CD4-positive, alpha-beta T cell treated with Interleukin-6 for 4 hours (primary cell): ENCODE results near the gene ATP10A.

Source experiments
- DNase-seq: peaks from one replicate; pipeline ENCODE4 v3.0.0-alpha.2; 2020; ENCODE audit warnings: mixed read lengths

ATP10A gene

GRCh38 chr15:25736461-25736860 is 126.7 kb downstream of the ATP10A start:
- DNase-seq: no peak

DNA sequence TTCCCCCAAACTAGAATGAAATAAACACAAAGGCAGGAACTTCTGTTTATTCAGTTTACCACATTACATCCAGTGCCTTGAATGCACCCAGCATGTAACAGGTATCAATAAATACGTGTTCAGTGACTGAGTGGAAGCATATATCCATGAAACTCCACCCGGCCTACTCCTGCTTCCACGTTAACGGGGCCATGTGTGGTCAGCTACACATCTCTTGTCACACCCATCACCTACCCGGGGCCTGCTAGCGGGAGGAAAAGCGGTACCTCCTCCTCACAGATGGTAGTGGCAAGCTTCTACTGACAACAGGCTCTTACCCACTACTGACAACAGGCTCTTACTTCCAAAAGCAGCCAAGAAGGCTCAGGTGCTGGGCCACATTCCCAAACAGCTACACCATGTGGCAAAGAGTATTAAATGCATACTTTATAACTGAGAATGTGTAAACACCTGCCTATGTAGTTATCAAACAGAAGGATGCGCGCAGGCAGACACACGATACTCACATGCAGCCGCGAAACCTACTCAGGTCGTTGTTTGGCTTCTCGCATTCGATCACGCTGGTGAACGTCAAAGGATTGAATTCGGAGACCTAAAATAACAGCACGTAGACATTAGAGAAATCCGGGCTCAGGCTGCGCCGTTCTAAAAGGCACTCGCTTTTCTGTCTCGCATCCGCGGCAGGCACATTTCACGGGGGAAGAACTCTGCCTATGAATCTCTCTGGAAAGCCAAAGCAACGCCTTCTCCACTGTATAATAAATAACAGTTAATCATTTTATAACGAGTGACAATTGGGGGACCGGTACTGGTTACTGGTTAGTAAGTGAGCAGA is 127.4 kb downstream of the ATP10A start:
- DNase-seq: no peak

- DNase-seq: no peak
Measured at GRCh38 chr15:25734680-25735355, 128.3 kb downstream of the ATP10A start.

DNA sequence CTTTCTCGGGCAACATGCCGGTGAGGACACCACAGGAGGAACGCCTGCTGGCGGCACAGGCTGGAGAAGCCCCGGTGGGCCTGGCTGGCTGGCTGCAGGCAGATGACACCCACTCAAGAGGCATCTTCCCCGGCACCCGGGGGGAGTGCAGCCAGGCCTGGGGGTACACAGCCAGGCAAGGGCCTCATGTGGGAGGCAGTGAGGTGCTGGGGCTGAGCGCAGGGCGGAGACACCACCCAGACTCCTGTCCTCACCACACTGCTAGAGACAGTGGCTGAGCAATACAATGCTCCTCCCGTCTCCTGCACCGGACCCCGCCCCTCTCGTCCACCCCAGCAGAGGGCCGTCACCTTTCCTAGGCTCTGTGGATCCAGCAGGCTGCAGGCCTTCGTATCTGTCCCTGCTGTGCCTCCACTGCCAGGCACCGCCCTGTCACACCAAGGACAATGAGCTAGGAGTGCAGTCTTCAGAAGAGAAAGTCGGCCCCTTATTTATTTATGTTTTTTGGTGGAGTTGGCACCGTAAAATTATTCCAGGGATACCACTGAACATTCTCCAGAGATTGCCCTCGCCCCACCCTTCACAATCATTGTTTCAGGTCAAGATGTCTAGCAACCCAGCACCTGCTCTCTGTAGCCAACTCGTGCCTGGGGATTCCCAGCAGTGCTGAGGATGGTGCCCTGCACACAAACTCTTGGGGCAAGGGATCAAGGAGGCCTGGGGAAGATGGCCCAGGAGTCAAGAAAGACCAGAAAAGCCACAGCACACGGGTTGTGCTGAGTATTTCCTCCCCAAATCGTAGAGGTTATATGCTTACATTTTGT is 129.1 kb downstream of the ATP10A start:
- no peak for DNase-seq

DNA sequence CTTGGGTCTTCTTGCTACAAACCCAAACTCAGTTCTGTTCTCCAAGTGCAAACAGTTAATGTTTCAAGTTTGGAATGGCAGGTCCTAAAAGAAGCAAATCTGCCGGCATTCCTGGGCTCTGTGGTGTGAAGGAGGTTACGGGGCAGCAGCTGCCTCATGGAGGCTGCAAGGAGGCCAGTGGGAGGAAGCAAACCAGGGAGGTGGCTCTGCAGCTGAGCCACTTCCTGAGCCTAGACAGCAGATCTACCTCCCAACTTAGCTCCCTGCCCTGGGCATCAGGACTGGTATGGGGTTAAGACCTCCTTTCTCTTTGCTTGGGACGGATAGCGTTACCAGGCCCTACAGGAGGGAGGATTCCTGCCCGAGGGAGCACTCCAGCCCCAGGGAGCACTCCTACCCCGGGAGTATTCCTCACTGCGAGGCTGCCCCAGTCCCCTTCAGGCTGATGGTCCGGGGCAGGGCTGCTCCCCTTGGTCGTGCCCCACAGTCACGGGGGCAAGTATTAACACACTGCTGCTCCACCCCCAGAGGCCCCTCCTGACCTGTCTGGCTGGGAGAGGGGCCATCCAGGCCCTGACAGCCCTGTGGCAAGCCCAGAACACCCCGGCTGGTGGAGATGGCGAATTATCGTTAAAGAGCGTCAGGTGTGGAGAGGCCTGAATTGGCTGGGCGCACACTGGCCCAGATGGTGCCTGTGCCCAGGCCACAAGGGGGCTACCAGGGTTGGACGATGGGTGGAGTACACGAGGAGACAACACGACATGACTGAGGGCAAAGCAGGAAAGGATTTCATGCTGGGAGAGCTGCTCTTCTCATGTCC is 129.9 kb downstream of the ATP10A start:
- DNase-seq: no peak

GRCh38 chr15:25732191-25732590 is 130.9 kb downstream of the ATP10A start:
- DNase-seq: no peak

DNA sequence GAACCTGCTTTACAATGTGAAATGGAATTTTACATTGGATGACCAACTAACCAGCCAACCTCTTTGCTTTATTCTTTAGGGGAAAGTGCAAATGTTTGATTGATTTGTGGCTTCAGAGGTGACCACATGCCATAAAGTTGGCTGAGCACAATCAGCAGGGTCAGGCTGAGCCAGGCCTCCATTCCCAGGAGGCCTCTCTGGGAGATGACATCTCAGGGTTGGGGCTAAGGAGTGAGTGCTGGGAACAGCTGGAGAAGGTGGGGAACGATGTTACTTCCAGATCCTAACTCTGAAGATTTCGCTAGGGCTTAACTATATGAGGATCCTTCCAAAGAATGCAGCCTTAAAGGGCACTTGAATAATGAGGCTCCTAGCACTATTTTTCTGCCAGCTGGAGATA is 131.7 kb downstream of the ATP10A start:
- no peak for DNase-seq

- no peak for DNase-seq
Measured at GRCh38 chr15:25730918-25731317, 132.2 kb downstream of the ATP10A start.

DNA sequence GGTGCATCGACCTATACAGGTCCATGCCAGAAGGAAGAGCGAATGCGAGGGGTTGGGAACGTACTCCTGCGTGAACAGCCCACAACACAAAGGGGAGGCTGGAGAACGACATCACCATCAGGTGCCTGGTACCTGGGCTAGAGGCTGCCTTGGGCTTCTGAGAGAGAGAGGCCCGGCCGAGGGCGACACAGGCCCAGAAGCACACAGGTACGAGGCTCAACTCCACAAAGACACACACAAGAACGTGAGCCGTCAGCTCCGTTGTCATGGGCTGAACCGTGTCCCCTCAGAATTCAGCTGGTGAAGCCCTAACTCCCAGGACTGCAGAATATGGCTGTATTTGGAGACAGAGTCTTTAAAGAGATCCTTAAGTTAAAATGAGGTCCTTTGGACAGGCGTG is 134.3 kb downstream of the ATP10A start:
- no peak for DNase-seq

DNA sequence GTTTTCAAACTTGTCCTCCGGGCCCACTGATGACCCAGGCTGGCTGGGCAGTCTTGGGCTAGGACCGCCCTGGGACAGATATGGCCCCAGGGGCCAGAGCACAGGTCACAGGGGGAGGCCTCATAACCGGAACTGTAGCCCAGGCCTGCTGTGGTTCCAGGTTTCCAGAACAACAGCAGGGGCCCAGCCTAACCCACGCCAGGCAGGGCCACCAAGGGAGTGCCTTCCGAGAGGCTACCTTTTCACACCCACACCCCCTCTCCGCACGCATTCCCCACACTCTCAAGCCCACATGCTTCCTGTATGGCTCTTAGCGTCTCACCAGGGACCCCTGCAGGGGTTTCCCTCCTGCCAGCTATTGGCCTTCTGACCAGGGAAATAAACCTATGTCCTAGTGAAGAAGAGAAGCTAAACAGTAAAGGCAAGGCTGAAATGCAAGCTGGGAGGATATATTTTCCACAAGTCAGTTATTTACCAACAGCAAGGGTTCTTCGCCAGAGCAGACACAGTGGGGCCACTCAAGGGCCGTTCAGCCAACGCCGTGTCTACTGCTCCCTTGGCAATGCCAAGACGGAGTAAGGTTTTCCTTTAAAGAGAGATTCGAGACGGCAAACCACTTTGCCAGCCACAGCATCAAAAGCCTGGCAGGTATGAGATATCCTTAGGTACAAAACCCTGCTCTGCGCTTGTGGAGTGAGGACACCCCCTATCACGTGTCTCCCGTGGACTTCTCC is 135.1 kb downstream of the ATP10A start:
- DNase-seq: no peak

GRCh38 chr15:25727116-25727515 is 136.0 kb downstream of the ATP10A start:
- no peak for DNase-seq

DNA sequence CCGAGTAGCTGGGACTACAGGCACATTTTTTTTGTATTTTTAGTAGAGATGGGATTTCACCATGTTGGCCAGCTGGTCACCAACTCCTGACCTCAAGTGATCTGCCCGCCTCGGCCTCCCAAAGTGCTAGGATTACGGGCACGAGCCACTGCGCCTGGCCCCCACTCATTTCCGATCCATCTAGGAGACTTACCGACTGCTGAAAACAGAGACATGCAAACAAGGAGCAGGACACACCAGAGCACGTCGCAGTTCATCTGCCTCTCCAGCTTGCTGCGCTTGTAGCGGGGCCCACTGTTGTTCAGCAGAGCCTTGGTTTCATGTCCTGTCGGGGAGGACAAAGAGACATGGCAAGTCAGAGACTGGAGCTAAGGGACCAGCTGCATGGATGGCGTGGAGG is 137.4 kb downstream of the ATP10A start:
- DNase-seq: no peak

DNA sequence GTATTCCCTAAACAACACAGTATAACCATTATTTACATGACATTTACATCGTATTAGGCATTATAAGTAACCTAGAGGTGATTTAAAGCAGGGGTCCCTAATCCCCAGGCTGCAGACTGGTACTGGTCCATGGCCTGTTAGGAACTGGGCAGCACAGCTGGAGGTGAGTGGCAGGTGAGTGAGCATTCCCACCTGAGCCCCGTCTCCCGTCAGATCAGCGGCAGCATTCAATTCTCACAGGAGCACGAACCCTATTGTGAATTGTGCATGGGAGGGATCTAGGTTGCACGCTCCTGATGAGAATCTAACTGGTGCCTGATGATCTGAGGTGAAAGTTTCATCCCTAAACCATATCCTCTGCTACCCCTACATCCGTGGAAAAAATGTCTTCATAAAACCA is 138.2 kb downstream of the ATP10A start:
- DNase-seq: no peak

- no peak for DNase-seq
Measured at GRCh38 chr15:25721605-25721955, 141.5 kb downstream of the ATP10A start.

- DNase-seq: no peak
Measured at GRCh38 chr15:25719101-25719985, 143.8 kb downstream of the ATP10A start.

- no peak for DNase-seq
Measured at GRCh38 chr15:25718597-25718996, 144.5 kb downstream of the ATP10A start.

DNA sequence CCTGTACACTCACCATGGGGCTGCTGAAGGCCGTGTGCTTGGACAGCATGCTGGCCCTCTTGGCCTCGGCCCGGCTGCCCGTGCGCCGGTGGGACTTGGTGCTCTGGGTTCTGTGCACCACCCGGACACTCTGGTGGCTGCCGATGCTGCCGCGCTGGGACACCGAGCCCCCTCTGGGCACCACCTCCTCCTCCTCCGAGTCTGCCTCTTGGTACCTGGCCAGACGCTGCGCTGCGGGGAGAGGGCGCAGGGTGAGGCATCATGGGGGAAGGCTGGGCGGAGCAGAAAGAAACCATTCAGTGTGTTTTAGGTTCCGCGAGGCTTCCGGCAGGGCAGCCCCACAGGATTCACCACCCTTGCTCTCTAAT is 145.0 kb downstream of the ATP10A start:
- DNase-seq: no peak

- no peak for DNase-seq
Measured at GRCh38 chr15:25717457-25718168, 145.5 kb downstream of the ATP10A start.

DNA sequence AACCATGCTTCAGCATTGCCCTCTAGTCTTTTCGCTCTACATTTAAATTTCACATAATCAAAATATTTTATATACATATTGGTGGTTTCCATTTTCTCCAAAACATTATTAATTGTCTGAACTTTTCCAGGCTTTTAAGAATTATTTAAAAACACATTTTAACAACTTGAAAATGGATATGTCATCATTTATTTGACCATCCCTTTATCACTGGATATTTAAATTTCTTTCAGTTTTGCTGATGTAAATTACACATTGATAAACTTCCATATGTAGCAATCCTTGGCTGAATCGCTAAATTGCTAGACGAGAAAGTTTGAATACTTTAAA is 146.0 kb downstream of the ATP10A start:
- DNase-seq: no peak

DNA sequence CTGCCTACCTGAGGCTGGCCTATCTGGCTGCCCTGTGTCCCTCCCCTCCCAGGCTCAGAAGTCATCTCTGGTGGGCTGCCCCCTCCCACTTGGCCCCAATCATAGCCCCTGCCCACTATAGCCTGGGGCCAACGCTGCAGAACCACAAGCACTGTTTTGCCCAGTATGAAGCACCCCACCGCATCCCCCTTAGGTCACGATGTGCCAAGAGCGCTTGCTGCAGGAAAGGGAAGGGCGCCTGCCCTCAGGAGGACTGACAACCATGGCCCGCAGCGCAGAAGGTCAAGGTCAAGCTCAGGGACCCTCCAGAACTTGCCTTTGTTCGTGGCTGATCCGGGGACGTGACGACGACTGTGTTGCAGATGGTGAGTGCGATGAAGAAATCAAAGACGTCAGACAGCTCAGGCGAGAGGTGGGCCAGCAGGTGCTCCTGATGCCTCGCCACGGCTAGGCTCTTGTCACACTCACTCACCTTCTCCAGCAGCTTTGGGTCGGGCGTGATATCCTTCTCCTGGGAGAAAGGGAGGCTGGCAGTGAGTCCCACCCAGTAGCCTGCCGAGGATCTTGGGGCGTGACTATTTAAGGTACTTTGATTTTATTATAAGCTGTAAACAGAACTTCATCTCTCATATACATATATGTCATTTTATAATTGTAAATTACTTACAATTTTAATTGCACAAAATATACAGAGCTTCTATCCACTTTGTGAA is 146.6 kb downstream of the ATP10A start:
- DNase-seq: no peak
